Sigmoid colon (tissue), 4 donors: ENCODE data around the gene MRPL51.

Source experiments
- POLR2A ChIP-seq, 2 donors: fragments of 450-650 bp; IDR thresholded peaks; one replicate each; pipeline ENCODE4 v1.6.1; 2016; ENCODE audit warnings: antibody characterized with exemption in 2 of 2, mild to moderate bottlenecking in 2 of 2, moderate library complexity in 2 of 2
- POLR2AphosphoS5 ChIP-seq, 4 donors: sonication (generic); formaldehyde crosslinking; IDR thresholded peaks; one replicate each; pipeline ENCODE4 v1.6.1; 2017; ENCODE audit warnings: antibody characterized with exemption in 4 of 4
- TF ChIP-seq, protein P1 (sequence below), 4 experiments: fragments of 450-650 bp in 3 of 4; fragments of 200-600 bp in 1 of 4; IDR thresholded peaks; one replicate each; pipeline ENCODE4 v1.5.1; 2016 to 2019; ENCODE audit warnings: antibody characterized with exemption in 4 of 4, mild to moderate bottlenecking in 3 of 4, moderate library complexity in 2 of 4

- TF ChIP-seq, protein P1, sequence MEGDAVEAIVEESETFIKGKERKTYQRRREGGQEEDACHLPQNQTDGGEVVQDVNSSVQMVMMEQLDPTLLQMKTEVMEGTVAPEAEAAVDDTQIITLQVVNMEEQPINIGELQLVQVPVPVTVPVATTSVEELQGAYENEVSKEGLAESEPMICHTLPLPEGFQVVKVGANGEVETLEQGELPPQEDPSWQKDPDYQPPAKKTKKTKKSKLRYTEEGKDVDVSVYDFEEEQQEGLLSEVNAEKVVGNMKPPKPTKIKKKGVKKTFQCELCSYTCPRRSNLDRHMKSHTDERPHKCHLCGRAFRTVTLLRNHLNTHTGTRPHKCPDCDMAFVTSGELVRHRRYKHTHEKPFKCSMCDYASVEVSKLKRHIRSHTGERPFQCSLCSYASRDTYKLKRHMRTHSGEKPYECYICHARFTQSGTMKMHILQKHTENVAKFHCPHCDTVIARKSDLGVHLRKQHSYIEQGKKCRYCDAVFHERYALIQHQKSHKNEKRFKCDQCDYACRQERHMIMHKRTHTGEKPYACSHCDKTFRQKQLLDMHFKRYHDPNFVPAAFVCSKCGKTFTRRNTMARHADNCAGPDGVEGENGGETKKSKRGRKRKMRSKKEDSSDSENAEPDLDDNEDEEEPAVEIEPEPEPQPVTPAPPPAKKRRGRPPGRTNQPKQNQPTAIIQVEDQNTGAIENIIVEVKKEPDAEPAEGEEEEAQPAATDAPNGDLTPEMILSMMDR (IDR thresholded peaks at IDR 0.05), result no peak
- no peak for TF ChIP-seq POLR2AphosphoS5 (IDR thresholded peaks at IDR 0.05)
- TF ChIP-seq POLR2A (IDR thresholded peaks at IDR 0.05), result no peak
These were observed 34.1 kb downstream of the MRPL51 start for GRCh38 chr12:6459004-6459337.
